Measurements from ENCODE around the gene CDC27.

GRCh38 chr17:47184681-47185080, 4.4 kb downstream of the CDC27 start:
- TF ChIP-seq POLR2A (IDR thresholded peaks at IDR 0.05; ENCODE audit: low read depth, low read length) (no peak), POLR2AphosphoS5 (IDR thresholded peaks at IDR 0.05; ENCODE audit: low read depth, low read length) (no peak), PAX5 (IDR thresholded peaks at IDR 0.05; ENCODE audit: insufficient read depth, low read length, severe bottlenecking) (no peak)

Measured in GM12891 (cell line).